Measurements from ENCODE around the gene UGGT2.
"Not testable (repeated sequence)": the region's sequence is repeated elsewhere in the genome, so short reads cannot be mapped to it uniquely, and the experiment has no call there.

UGGT2 gene

DNA sequence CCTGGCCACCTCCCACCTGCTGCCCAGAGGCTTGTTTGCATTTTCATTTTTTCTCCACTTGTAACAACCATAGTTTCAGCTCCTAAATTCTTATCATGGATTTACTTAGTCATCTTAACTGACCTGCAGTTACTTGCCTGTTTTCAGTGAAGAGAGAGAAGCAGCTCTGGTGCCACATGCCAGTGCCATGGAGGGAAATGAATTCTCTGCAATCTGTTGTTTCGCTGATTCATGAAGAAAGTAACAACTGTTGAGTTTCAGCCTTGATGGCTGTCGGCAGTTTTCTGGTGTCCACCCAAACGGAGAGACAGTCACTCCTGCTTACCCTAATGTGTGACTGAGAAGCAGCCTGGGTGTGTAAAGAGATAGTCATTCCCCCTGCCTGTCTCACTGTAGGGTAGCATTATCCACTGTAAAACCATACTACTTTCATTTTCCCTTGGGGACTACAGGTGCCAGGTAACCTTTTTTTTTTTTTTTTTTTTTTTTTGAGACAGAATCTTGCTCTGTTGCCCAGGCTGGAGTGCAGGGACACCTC, 260.1 kb downstream of the UGGT2 start:
- DNase-seq (ENCODE audit: low read depth in 2 of 2), result no peak

DNA sequence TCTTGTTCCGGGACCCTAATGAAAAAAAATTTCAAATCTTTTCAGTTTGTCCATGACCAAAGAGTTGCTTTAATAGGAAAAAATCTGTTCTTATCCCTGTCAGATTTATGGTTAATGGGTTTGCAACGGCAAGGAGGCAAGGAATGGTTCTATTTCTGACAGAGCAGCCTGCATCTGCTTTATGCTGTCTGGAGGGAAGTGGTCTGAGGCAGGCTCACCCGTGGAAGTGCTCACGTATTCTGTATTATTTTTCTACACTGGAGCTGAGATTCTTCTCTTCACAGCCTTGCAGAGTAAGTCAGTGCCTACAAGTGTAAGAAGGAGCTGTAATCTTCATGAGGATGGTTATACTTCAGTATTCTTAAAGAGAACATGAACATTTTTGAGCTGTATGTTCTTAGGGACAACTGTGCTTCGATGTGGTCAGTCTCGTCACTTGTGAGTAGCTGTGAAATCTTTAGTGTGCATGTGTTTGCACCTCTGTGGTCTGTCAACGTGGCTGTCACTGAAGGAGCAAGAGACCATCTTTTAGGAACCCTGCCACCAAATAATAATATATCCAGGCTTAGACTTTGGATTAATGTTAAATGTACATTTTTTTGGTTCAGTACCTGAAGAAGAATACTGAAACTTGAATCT, 262.0 kb downstream of the UGGT2 start:
- DNase-seq (ENCODE audit: low read depth in 2 of 2), result no peak

DNA sequence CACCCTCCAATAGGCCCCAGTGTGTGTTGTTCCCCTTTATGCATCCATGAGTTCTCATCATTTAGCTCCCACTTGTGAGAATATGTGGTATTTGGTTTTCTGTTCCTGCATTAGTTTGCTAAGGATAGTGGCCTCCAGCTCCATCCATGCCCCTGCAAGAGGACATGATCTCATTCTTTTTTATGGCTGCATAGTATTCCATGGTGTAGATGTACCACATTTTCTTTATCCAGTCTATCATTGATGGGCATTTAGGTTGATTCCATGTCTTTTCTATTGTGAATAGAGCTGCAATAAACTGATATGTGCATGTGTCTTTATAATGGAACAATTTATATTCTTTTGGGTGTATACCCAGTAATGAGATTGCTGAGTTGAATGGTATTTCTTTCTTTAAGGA, 263.9 kb downstream of the UGGT2 start:
- not testable (repeated sequence) for DNase-seq (ENCODE audit: low read depth in 2 of 2)

DNA sequence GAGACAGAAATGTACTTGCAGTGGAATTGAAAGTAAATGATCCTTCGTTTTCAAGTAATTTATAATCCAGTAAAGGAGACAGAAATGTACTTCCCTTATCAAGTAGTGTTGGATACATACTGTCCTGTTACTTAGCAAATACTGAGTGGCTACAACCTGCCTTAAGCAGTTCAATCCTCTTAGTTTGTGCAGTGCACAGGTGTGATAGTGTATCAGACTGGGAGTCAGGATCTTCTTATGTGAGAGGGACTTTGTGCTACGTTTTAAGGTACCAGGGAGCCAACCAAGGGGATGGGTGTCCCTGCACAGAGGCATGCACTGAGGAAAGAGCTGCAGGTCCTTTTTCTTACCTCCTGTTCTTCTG, 265.1 kb downstream of the UGGT2 start:
- DNase-seq (ENCODE audit: low read depth in 2 of 2), result no peak

DNA sequence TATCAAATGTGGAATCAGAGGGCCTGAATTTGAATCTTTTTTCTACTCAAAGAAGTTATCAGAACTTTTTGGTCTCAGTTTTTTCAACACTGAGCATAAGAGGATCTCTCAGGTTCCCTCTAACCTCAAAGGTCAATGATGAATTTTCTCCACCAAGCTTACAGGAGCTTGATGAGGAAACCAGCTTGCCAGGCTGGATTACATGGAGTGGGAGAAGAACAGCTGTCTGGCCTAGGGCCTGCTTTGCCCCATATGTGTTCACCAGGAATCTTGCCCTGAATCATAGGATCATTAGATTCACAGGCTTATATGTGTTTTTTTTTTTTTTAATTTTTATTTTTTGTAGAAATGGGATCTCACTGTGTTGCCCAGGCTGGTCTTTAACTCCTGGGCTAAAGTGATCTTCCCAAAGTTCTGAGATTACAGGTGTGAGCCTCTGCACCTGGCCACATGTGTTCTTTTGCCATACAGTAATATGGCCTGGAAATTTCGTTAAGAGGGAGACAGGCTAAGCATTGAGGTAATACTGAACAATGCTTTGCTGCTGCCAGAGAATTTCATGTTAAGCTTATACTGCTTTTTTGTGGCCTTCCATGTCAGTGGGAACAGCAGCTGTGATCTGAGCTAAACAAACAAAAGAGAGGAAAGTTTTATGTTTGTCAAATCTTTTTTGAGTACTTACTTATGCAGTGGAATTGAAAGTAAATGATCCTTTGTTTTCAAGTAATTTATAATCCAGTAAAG, 265.7 kb downstream of the UGGT2 start:
- DNase-seq (ENCODE audit: low read depth in 2 of 2), result no peak

DNA sequence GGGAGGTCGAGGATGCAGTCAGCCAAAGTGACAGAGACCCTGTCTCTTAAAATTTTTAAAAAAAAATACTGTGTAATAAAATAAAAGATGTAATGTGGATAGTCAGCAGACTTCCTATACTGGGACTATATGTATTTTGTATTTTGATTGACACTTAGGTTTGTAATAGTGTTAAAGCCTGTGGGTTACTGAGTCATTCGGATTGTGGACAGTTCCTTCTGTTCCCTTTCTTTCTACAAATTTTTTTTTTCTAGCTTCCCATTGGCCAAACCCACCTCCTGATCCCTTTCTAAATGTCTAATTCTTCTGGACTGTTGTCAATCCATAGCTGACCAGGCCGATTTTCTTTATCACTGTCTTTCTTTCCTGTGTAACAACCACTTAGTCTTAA, 268.3 kb downstream of the UGGT2 start:
- no peak for DNase-seq (ENCODE audit: low read depth in 2 of 2)

DNA sequence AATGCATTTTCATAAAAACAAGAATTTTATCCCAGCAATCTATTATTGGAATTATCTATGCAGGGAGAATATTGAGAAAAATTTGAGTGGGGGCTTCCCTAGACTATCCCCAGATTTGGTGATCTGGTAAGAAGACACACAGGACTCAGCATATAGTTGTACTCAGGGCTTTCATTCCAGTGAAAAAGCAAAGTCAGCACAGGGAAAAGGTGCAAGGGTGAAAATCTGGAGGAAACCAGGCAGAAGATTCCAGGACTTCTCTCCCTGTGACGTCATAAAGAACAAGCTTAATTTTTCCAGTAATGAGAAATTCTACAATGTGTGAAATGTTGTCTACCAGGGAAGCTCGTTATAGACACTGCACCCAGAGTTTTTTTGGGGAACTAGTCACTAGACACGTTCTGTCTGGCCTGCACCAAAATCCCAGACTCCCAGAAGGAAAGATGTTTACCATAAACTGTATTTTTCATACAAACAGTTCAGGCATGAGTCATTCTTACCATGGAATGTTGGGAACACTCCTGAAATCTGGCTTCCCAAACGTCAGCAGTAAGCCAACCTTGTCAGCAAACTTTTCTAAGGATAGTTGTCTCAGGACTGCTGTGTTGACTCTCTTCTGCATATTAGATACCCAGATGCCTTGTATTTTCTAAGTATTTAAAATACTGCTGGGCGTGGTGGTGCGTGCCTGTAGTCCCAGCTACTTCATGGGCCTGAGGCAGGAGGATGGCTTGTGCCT, 268.9 kb downstream of the UGGT2 start:
- no peak for DNase-seq (ENCODE audit: low read depth in 2 of 2)

DNA sequence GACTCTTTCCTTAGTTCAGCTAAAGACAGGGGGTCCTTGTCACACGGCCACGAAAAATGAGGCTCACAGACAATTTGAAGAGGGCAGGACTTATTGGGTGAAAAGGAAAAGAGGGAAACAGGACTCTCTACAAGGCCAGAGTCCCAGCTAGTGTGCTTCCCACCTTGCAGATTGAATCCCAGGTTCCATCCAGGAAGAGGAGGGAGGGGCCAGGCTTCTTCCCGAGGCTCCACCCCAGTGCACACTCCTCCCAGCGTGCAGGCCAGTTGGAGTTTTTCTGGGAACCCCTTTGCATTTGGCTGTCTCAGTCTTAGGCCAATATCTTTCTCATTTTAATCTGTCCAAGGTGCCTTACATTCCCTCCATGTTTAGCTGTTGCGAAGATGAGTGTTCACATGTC, 269.5 kb downstream of the UGGT2 start:
- DNase-seq (ENCODE audit: low read depth in 2 of 2), result no peak

DNA sequence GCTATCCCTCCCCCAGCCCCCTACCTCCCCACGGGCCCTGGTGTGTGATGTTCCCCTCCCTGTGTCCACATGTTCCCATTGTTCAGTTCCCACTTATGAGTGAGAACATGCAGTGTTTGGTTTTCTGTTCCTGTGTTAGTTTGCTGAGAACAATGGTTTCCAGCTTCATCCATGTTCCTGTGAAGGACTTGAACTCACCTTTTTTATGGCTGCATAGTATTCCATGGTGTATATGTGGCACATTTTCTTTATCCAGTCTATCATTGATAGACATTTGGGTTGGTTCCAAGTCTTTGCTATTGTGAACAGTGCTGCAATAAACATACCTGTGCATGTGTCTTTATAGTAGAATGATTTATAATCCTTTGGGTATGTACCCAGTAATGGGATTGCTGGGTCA, 271.3 kb downstream of the UGGT2 start:
- not testable (repeated sequence) for DNase-seq (ENCODE audit: low read depth in 2 of 2)

DNA sequence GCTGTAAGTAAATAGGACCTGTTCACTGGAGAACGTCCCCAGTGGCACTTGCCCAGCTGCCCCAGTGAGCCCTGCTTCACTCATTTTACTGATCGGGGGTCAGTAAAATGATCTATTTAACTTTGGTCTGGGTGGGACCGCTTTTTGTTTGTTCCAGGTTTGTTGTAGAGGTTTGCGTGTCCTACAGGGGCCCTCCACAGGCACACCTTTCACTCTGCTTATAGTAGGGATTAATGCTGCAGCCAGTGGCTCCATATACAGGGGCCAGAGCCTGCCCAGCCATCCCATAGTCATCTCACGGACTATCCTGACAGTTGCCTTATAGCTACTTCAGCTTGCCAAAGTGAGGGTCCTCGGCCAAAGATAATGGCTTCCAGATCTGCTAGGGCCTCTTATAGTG, 272.2 kb downstream of the UGGT2 start:
- DNase-seq (ENCODE audit: low read depth in 2 of 2), result no peak

DNA sequence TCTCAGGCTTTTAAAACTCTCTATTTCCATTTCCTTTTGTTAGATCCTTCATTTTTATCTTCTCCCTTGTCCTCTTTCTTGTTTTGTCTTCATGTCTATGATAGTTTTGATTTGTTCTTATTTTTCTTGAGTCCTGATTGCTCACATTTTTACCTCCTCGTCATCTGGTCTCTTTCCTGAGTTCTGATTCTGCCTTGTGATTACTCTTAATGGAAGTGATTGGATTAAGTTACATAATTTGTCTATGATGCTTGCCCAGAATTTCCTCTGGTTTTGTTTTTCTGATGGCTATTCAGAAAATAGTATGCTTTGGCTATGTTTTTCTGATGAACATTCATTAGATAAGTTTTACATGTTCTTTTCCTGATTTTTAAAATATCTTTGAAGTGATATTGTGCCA, 273.7 kb downstream of the UGGT2 start:
- DNase-seq (ENCODE audit: low read depth in 2 of 2), result no peak

DNA sequence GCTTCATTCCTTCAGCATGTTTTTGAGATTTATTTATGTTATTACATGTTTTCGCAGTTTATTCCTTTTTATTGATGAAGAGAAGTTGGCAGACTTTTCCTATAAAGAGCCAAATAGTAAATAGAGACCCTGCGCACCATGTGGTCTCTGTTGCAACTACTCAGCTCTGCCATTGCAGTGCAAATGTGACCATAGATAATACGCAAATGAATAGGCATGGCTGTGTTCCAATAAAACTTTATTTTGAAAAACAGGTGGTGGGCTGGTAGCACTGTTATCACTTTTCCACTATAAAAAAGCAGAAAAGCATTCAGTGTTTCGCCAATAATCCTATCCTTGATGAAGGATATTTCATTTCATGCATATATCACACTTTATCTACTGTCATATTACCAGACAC, 281.3 kb downstream of the UGGT2 start:
- DNase-seq (ENCODE audit: low read depth in 2 of 2), result no peak

DNA sequence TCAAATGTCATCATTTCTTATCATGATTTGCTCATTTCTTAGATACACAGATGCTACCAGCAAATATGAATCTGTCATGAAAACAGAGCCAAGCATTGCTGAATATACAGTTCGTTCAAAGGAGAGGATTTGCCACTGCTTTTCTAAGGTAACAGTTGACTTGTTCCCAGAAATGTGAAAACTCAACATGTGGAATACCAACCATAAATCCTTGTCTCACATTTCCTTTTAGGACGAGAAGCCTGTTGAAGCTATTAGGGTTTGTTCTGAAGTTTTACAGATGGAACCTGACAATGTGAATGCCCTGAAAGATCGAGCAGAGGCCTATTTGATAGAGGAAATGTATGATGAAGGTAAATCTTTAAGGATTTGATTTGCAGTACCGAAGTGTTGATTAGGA, 289.6 kb downstream of the UGGT2 start:
- DNase-seq (ENCODE audit: low read depth in 2 of 2), result no peak

DNA sequence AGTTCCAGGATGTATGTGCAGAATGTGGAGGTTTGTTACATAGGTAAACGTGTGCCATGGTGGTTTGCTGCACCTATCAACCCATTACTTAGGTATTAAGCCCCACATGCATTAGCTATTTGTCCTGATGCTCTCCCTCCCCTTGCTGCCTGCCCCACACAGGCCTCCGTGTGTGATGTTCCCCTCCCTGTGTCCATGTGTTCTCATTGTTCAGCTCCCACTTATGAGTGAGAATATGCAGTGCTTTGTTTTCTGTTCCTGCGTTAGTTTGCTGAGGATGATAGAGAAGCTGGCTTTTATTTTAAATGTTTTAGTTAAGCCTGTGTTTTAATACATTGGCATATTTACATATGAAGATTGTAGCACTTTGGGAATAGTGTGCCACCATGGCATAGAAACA, 290.6 kb downstream of the UGGT2 start:
- DNase-seq (ENCODE audit: low read depth in 2 of 2), result not testable (repeated sequence)

DNA sequence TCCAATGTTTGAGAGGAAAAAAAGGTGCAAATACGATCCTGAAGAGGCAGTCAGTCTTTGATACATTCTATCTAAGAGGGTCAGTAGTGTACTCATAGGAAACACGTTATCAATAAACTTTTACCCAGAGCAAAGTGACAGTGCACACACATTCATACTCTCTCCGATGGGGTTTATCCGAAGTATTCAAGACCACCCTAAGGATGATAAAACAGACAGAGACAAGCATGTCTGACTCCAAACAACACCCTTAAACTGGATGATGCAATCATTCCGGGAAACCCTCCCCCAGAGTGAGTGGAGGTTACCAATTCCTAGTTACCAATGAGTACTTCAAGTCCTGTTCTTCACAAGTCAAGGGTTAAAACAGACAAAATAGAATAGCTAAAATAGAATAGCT, 297.1 kb downstream of the UGGT2 start:
- no peak for DNase-seq (ENCODE audit: low read depth in 2 of 2)

DNA sequence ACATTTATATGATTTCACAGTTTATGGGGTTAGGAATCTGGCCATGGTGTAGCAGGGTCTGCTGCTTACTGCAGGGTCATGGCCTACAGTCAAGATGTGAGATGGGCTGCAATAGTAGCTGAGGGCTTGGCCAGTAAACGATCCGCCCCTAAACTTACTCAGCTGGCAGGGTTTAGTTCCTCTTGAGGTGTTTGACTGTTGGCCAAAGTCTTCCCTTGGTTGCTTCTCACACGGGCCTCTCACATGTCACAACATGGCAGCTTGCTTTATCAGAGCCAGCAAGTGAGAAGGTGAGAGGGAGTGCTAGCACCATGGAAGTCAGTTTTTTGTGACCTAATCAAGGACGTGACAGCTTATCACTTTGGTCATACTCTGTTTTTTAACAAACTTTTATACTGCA, 299.1 kb downstream of the UGGT2 start:
- no peak for DNase-seq (ENCODE audit: low read depth in 2 of 2)

DNA sequence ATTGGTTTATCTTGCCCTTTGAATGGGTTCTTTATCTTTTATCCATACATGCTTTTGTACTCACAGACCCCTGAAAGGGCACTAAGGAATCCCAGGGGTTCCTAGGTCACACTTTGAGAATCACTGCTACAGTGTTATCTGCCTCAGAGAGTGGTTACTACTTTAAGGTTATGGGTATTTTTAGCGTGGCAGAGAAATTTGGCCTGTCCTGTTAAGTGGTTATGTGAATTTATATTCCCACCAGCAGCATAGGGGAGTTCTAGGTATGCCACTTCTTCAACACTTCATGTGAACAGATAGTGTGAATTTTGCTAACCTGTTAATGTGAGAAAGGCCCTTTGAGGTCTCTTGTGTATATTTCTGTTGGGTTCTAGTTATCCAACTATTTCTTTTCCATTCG, 300.5 kb downstream of the UGGT2 start:
- DNase-seq (ENCODE audit: low read depth in 2 of 2), result no peak
